Type B pancreatic cell (in vitro differentiated cells): ENCODE results near the gene SYNDIG1. TPM values are rescaled to one million over a fixed set of nuclear protein-coding genes. Genes with fewer than 3 reads are reported as not detected.

Experiments
- DNase-seq: peaks from one replicate; pipeline ENCODE4 v3.0.0; 2021; ENCODE audit warnings: mixed read lengths; ENCODE audit not compliant: unreplicated experiment; ENCODE audit errors: extremely low spot score
- H3K27ac Mint-ChIP-seq: 2 replicates; pipeline ENCODE4 v1.8.0; 2021; ENCODE audit warnings: mild to moderate bottlenecking, mixed read lengths
- H3K27me3 Mint-ChIP-seq: 2 replicates; pipeline ENCODE4 v1.8.0; 2021; ENCODE audit warnings: mixed read lengths
- H3K36me3 Mint-ChIP-seq: 2 replicates; pipeline ENCODE4 v1.8.0; 2021; ENCODE audit warnings: mixed read lengths
- H3K4me1 Mint-ChIP-seq: one replicate; pipeline ENCODE4 v1.8.0; 2021; ENCODE audit warnings: mixed read lengths; ENCODE audit not compliant: unreplicated experiment
- H3K4me3 Mint-ChIP-seq: 2 replicates; pipeline ENCODE4 v1.8.0; 2021; ENCODE audit warnings: mild to moderate bottlenecking, mixed read lengths
- H3K9me3 Mint-ChIP-seq: 2 replicates; pipeline ENCODE4 v1.8.0; 2021; ENCODE audit warnings: mixed read lengths
- total RNA-seq: library from RNA; stranded (reverse); gene quantifications from 2 replicates; pipeline ENCODE4 v1.2.1, GENCODE V29; 2021; ENCODE audit warnings: low replicate concordance
- TF ChIP-seq, protein P1 (sequence below): fragments of 200-600 bp; sonication (generic); conservative IDR thresholded peaks from 2 replicates; pipeline ENCODE4 v1.5.0; 2021; ENCODE audit warnings: antibody characterized with exemption, mild to moderate bottlenecking

SYNDIG1 gene
- total RNA-seq, 1 donor from 2014 or later = 4.3 TPM

DNA sequence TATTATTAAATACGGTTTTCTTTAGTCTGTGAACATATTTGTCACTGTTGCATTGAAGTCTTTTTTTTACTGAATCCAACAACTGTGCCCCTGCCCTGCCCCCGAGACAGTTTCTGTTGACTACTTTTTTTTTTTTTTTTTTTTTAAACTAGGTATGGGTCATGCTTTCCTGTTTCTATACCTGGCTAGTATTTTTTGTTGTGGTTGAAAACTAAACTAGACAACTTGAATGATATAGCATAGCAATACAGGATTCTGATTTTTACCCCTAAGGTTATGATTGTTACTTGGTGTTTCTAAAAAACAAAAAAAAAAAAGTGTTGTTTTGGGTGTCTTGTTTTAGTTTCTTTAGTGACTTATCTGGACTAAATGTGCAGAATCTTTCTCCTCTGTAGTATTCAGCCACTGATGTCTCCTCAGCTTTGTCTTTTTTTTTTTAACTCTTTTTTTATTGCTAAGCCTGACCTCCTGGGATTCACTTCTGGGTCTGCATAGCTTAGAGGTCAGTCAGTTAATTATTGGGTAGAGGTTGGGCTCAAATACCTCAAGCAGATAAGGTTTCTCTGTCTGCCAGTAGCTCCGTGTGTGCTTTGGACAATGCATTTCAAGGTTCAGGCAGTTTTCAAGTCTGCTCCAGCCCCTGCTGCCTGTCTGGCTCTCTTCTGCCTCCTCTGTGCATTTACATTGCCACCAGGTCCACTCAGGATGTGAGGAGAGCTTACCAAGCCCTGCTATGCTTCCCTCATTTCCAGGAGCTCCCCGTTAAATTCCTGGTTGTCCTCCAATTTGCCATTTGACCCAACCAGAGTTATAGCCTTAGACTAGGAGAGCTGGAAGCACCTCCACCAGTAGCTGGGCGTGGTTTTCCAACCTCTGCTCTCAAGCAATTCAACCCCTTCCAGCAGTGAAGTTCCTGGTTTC is 91.4 kb downstream of the SYNDIG1 start:
- Mint-ChIP-seq H3K4me1 (peaks cover 15% of the 10 kb centered on the region), H3K9me3 (no peaks in the 10 kb centered on the region), H3K27ac (no peak overlapping the region)

DNA sequence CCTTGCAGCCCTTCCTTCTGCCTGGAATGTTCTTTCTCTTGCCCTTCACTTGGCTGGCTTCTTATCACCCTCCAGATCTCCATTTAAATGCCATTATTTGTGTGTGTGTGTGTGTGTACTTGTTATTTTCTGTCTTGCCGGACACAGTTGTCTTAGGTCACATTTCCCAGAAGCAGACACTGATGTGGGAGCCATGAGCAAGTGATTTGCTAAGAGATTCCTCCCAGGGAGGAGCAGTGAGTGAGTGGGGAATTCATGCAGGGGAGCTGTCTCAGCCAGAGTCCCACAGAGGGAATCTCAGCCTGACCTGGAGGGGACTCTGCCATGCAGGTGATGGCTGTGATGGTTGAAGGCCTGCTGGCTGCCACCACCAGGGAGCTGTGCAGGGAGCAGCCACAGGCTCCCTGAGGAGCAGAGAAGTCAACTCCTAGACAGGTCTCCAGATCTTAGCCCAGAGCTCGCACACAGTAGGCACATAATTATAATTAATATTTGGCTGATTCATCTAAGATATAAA is 96.5 kb downstream of the SYNDIG1 start:
- H3K27ac Mint-ChIP-seq = no peak overlapping the region
- peaks cover 14% of the 10 kb centered on the region for H3K4me1 Mint-ChIP-seq
- no peak for DNase-seq
- H3K9me3 Mint-ChIP-seq = no peaks in the 10 kb centered on the region
- H3K4me3 Mint-ChIP-seq = no peak overlapping the region
- H3K27me3 Mint-ChIP-seq = no peaks in the 10 kb centered on the region
- no peaks in the 10 kb centered on the region for H3K36me3 Mint-ChIP-seq
- TF ChIP-seq, protein P1, sequence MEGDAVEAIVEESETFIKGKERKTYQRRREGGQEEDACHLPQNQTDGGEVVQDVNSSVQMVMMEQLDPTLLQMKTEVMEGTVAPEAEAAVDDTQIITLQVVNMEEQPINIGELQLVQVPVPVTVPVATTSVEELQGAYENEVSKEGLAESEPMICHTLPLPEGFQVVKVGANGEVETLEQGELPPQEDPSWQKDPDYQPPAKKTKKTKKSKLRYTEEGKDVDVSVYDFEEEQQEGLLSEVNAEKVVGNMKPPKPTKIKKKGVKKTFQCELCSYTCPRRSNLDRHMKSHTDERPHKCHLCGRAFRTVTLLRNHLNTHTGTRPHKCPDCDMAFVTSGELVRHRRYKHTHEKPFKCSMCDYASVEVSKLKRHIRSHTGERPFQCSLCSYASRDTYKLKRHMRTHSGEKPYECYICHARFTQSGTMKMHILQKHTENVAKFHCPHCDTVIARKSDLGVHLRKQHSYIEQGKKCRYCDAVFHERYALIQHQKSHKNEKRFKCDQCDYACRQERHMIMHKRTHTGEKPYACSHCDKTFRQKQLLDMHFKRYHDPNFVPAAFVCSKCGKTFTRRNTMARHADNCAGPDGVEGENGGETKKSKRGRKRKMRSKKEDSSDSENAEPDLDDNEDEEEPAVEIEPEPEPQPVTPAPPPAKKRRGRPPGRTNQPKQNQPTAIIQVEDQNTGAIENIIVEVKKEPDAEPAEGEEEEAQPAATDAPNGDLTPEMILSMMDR = no peak

More for the DNA sequence above, 91.4 kb downstream of the SYNDIG1 start:
- TF ChIP-seq, protein P1 = no peak
- Mint-ChIP-seq H3K27me3 (no peaks in the 10 kb centered on the region), H3K4me3 (peak overlapping the region; percentile 31), H3K36me3 (peaks cover 4% of the 10 kb centered on the region)
- no peak for DNase-seq

DNA sequence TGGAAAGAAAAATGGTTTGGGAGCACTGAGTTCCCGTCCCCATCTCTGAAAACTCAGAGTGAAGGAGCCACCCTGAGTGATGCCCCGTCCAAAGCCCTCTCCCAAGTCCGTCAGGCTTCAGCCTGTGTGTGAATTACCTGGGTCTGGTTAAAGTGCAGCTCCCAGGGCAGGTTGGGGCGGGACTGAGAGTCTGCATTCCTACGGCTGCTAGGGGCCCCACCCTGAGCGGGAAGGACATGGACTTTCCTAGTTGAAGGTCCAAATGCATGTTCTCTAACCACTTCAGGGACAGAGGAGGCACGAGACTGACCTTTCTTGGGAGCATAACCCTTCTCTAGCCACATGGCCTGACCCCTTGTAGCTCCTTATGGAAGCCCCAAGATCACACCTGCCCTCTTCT is 97.2 kb downstream of the SYNDIG1 start:
- no peak overlapping the region for H3K27ac Mint-ChIP-seq
- no peak overlapping the region for H3K4me3 Mint-ChIP-seq
- H3K36me3 Mint-ChIP-seq = no peaks in the 10 kb centered on the region
- TF ChIP-seq, protein P1 = no peak
- no peak for DNase-seq
- H3K9me3 Mint-ChIP-seq = no peaks in the 10 kb centered on the region
- H3K27me3 Mint-ChIP-seq = no peaks in the 10 kb centered on the region
- H3K4me1 Mint-ChIP-seq = peaks cover 8% of the 10 kb centered on the region

DNA sequence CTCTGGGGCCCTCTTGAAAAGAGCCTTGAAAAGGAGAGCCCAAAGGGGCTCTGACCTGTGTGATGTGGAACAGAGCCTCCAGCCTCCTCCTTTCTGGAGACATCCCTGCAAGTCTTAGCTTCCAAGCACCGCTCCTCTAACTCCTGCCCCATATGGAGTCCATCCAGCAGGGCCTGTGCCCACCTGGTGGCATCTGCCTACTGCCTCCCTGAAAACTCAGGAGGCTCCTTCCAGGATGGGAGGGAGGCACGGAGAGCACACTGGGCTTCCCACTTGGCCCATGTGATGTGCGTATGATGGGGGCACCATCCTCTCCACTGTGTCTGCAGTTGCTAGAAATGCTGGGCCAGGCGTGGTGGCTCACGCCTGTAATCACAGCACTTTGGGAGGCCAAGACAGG is 98.1 kb downstream of the SYNDIG1 start:
- H3K9me3 Mint-ChIP-seq = no peaks in the 10 kb centered on the region
- H3K27ac Mint-ChIP-seq = no peak overlapping the region
- TF ChIP-seq, protein P1 = no peak
- H3K4me1 Mint-ChIP-seq = peaks cover 8% of the 10 kb centered on the region
- no peaks in the 10 kb centered on the region for H3K27me3 Mint-ChIP-seq
- no peaks in the 10 kb centered on the region for H3K36me3 Mint-ChIP-seq
- DNase-seq = no peak
- H3K4me3 Mint-ChIP-seq = no peak overlapping the region

DNA sequence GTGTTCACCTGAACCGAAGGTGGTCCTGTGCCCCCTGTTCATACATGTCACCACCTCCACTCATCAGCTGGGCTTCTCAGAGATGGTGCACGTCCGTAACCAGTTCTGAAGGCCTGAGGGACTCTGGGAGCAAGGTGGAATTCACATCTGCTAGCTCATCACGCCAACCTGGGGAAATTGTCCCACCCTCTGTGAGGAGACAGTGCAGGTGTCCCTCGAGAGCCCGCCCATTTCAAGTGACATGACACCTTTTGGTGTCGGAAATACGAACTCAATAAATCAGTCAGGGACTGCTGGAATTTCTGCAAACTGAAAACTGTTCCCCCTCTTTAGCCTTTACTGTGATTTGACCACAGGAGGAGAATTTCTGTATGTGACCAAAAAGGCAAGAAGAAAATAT is 99.4 kb downstream of the SYNDIG1 start:
- Mint-ChIP-seq H3K27me3 (peaks cover 4% of the 10 kb centered on the region), H3K9me3 (no peaks in the 10 kb centered on the region), H3K4me1 (peaks cover 8% of the 10 kb centered on the region), H3K27ac (no peak overlapping the region), H3K4me3 (no peak overlapping the region), H3K36me3 (no peaks in the 10 kb centered on the region)
- DNase-seq = no peak
- TF ChIP-seq, protein P1 = no peak
